HG02981 (cell line): Measurements from ENCODE around the gene ANKHD1.

Experiments used
- ATAC-seq: cut with Tn5 transposase; IDR thresholded peaks from one replicate; pipeline ENCODE4 v1.9.1; 2021; ENCODE audit warnings: mild to moderate bottlenecking, moderate library complexity; ENCODE audit not compliant: unreplicated experiment

The ANKHD1 gene

GRCh38 chr5:140401362-140402257 lies at the start of gene ANKHD1:
Gene ANKHD1, plus strand, starts transcription at chr5:140401833. Its CDS starts 135 bp downstream, at chr5:140401968.
- peak; percentile 81 for ATAC-seq

- no peak for ATAC-seq
These were observed 46.1 kb upstream of the ANKHD1 start for GRCh38 chr5:140355546-140355945.

GRCh38 chr5:140356853-140357725 lies 44.5 kb upstream of the ANKHD1 start:
- peak; percentile 15 for ATAC-seq

- peak; percentile 95 for ATAC-seq
These were observed 43.9 kb upstream of the ANKHD1 start for GRCh38 chr5:140357726-140358093.

DNA sequence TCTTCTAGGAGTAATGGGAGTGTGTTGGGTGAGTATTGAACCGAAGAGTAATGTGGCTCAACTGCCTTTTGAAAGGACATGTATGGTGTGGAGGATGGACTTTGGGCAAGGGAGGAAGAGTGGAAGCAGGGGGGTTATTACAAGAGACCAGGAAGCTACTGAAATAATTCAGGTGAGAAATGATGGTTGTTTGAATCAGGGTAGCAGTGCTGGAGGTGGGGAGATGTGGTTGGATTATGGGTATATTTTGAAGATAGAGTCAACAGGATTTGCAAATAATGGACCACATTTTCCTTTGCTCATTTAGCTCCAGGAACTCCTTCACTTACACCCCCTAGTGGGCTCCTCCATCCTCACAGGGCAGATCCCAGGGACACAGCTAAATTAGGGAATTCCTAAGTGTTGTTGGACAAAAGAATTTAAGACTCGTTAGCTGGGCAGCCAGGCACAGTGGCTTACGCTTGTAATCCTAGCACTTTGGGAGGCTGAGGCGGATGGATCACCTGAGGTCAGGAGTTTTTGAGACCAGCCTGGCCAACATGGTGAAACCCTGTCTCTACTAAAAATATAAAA lies 42.8 kb upstream of the ANKHD1 start:
- no peak for ATAC-seq

DNA sequence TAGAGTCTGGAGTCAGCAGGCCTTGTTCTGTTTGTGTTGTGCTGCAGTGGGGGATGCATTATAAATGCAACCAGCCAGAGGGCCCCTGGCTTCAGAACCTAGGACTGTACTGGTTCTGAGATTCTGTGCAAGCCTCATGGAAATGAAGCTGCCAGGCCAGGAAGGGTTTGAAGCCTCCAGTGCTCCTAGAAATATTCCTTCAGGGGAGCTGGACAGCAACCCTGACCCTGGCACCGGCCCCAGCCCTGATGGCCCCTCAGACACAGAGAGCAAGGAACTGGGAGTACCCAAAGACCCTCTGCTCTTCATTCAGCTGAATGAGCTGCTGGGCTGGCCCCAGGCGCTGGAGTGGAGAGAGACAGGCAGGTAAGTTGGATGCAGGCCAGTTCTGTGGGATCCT lies 41.5 kb upstream of the ANKHD1 start, which contains the start of gene SLC4A9:
SLC4A9 (plus strand) TSS at position 94 of the 400 bp plus-strand sequence; CDS start at position 137, 43 bp downstream.
- ATAC-seq, result no peak

DNA sequence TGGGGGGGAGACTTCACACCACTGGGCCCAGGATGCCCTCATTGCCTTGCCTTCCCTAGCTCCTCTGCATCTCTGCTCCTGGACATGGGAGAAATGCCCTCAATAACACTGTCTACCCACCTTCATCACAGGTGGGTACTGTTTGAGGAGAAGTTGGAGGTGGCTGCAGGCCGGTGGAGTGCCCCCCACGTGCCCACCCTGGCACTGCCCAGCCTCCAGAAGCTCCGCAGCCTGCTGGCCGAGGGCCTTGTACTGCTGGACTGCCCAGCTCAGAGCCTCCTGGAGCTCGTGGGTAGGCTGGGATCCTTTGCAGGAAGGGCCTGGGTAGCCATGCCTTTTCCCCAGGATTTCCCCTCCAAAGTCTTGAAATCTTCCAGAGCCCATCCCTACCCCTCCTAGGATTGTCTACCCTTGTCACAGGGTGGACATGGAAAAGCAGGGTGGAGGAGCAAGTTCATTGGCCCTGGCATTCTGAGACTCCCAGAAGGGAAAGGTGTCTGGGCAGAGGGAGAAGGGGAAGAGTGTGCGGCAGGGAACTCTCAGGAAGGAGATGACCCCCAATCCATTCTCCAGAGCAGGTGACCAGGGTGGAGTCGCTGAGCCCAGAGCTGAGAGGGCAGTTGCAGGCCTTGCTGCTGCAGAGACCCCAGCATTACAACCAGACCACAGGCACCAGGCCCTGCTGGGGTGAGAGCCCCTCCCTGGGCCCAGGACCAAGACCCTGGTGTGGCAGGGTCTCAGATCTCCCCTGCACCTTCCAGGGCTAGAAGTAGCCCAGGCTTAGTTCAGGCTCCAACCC lies 40.8 kb upstream of the ANKHD1 start:
- no peak for ATAC-seq

DNA sequence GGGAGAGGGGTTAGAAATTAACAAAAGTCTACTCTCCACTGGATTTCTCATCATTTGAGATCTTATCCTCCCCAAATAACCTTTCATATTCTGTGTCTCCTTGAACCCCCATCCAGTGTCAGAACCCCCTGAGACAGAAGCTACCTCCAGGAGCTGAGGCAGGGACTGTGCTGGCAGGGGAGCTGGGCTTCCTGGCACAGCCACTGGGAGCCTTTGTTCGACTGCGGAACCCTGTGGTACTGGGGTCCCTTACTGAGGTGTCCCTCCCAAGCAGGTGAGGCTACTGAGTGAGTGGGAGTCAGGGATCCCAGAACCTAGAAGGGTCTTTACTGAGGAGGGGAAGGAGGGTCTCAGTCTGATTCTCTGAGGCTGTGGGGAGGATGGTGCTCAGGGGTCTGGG lies 39.7 kb upstream of the ANKHD1 start:
- ATAC-seq, result no peak

- no peak for ATAC-seq
These were observed 39.3 kb upstream of the ANKHD1 start for GRCh38 chr5:140362311-140362710.

GRCh38 chr5:140362875-140363630 lies 38.6 kb upstream of the ANKHD1 start:
- peak; percentile 88 for ATAC-seq

GRCh38 chr5:140363631-140364471 lies 37.8 kb upstream of the ANKHD1 start:
- ATAC-seq, result no peak

DNA sequence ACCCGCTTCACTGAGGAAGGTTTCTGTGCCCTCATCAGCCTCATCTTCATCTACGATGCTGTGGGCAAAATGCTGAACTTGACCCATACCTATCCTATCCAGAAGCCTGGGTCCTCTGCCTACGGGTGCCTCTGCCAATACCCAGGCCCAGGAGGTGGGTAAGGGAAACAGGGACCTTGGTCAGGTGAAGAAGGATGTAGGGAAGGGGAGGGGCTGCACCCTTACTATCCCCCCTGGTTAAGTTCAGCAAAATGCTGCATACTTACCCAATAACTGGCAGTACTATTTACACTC lies 37.2 kb upstream of the ANKHD1 start:
- ATAC-seq, result no peak

DNA sequence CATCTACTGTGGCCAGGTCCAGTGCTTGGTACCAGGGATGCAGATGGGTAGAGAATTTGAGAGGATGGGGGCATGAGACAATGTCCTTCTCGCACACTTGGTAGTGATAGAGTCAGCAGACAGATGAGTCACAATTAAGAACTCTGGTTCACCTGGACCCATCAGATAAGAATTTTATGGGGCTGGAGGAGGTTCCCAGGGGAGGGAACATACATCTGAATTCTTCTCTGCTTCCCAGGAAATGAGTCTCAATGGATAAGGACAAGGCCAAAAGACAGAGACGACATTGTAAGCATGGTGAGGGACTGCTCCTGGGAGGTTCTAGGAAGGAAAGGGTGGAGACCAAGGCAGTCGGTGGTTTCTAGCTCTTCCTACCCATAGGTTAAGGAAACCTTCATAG lies 36.4 kb upstream of the ANKHD1 start:
- ATAC-seq, result no peak

GRCh38 chr5:140365941-140366340 lies 35.7 kb upstream of the ANKHD1 start:
- ATAC-seq, result no peak

GRCh38 chr5:140366589-140367255 lies 34.9 kb upstream of the ANKHD1 start:
- ATAC-seq, result no peak

GRCh38 chr5:140367256-140368013 lies 34.2 kb upstream of the ANKHD1 start:
- ATAC-seq, result no peak

DNA sequence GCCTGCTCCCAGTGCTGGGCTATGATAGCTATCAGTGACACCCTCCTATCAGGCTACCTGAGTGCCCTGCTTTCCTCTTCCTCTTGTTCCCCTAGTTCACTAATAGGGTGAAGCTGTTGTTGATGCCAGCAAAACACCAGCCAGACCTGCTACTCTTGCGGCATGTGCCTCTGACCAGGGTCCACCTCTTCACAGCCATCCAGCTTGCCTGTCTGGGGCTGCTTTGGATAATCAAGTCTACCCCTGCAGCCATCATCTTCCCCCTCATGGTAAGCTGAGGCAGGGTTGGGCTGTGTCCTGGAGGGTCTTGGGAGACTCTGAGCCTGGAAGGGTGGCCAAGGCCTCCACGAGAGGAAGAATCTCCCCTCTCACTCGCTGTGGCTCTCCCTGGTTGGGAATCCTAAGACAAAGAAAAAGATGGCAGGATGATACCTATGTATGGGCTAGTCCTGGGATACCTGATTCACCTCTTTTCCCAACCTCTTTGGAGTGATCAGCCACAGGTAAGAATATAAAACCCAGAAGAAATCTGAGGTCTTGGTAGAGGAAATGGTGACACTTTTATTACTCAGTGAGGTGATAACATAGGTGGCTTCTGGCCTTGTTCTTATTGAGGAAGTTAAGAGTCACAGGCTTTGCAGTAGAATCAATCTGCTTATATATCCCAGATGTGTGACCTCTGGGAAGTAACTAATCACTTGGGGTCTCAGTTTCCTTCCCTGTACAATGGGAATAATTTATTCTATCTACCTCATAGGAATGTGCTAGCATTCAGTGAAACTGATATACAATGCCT lies 30.1 kb upstream of the ANKHD1 start:
- ATAC-seq, result no peak
